ENCODE data around the gene SUSD4. TPM values are rescaled to one million over a fixed set of nuclear protein-coding genes. Genes with fewer than 3 reads are reported as not detected.
A peak's percentile ranks its signal among the peaks of the same experiment; 100 is the strongest.

Gene SUSD4
- total RNA-seq, 1 donor from 2014 or later = 0.84 TPM

DNA sequence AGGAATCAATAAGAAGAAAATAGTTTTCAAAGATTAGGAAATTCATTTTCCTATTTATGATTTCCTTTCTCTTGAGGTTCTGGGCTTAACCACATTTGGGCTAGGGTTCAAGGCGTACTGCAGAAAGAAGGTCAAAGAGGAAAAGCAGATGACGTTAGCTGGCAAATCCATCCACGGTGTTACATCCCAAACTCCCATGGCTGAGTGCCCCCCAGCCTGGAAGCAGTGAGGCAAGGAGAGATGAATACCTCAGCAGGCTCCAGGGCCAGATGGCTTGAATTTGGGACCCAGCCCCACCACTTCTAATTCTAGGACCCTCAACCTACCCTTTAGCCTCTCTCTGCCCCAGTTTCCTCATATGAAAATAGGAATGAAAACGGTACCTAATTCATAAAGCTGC lies 17.7 kb downstream of the SUSD4 start:
- H3K27me3 ChIP-seq (ENCODE audit: control insufficient read depth, insufficient read depth, low read length) = peaks cover 2% of the 10 kb centered on the region
- TF ChIP-seq, protein P1, sequence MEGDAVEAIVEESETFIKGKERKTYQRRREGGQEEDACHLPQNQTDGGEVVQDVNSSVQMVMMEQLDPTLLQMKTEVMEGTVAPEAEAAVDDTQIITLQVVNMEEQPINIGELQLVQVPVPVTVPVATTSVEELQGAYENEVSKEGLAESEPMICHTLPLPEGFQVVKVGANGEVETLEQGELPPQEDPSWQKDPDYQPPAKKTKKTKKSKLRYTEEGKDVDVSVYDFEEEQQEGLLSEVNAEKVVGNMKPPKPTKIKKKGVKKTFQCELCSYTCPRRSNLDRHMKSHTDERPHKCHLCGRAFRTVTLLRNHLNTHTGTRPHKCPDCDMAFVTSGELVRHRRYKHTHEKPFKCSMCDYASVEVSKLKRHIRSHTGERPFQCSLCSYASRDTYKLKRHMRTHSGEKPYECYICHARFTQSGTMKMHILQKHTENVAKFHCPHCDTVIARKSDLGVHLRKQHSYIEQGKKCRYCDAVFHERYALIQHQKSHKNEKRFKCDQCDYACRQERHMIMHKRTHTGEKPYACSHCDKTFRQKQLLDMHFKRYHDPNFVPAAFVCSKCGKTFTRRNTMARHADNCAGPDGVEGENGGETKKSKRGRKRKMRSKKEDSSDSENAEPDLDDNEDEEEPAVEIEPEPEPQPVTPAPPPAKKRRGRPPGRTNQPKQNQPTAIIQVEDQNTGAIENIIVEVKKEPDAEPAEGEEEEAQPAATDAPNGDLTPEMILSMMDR (IDR thresholded peaks at IDR 0.05; ENCODE audit: insufficient read depth, low read length, poor library complexity, severe bottlenecking) = no peak

DNA sequence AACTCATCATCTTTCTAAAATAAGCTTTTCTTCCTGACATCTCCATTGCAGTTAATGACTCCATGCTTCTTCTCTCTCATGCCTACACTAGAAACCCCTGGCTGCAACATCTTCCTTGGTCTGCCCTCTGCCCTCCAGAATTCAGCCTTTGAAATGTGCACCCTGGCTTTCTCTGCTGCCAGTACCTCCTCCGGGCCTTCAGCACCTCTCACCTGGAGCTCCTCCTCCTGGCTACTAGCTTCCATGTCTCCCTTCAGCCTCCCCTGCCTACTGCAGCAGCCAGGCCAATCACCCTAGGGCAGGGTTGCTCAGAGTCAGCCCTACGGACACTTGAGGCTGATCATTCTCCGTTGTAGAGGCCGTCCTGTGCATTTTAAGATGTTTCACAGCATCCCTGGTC lies 18.3 kb downstream of the SUSD4 start:
- Histone ChIP-seq H3K4me3 (ENCODE audit: low read depth, low read length) (no peak overlapping the region), H3K36me3 (ENCODE audit: control insufficient read depth, insufficient read depth, low read length) (no peaks in the 10 kb centered on the region), H3K27me3 (ENCODE audit: control insufficient read depth, insufficient read depth, low read length) (no peaks in the 10 kb centered on the region)
- TF ChIP-seq, protein P1 (IDR thresholded peaks at IDR 0.05; ENCODE audit: insufficient read depth, low read length, poor library complexity, severe bottlenecking) = peak; percentile 7
- no peak for DNase-seq (ENCODE audit: low read depth)

More for the DNA sequence above, 17.7 kb downstream of the SUSD4 start:
- no peaks in the 10 kb centered on the region for H3K36me3 ChIP-seq (ENCODE audit: control insufficient read depth, insufficient read depth, low read length)
- DNase-seq (ENCODE audit: low read depth) = no peak
- H3K4me3 ChIP-seq (ENCODE audit: low read depth, low read length) = no peak overlapping the region

DNA sequence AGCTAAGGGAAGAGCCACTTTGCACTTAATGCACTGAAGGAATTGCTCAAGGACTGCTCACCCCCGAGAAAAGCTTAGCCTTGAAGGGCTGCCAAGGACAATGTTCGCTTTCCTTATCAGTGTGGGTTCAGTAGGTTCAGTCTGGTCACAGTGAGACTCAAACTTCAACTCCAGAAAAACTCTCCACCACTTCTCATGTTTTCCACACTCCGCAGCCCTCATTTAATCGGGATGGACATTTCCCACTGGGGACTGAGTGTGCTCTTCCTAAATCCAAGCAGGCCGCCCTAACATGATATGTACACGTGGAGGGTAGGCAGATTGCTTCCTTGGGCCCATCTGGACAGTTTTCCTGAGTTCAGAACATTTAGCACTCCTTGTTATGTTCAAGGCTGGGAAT lies 19.5 kb downstream of the SUSD4 start:
- DNase-seq (ENCODE audit: low read depth) = no peak
- TF ChIP-seq, protein P1 (IDR thresholded peaks at IDR 0.05; ENCODE audit: insufficient read depth, low read length, poor library complexity, severe bottlenecking) = no peak

DNA sequence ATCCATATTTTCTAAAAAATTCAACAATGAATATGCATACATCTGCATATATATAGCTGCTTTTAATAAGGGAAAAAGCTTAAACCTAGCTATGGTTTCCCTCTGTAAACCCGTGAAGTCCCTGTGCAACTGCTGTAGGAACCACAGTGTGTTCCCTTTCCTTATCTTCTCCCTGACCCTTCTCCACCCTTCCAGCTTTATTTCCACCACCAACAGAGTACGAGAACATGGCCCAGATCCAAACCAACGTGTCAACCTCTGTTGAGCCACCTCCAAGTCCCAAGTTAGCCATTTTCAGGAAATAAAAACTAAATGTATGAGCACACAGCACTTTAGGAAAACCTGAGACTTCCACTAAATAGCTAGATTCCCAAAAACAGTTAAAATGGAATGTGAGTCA lies 20.3 kb downstream of the SUSD4 start:
- Histone ChIP-seq H3K36me3 (ENCODE audit: control insufficient read depth, insufficient read depth, low read length) (no peaks in the 10 kb centered on the region), H3K4me3 (ENCODE audit: low read depth, low read length) (no peak overlapping the region), H3K27me3 (ENCODE audit: control insufficient read depth, insufficient read depth, low read length) (no peaks in the 10 kb centered on the region)
- no peak for DNase-seq (ENCODE audit: low read depth)
- TF ChIP-seq, protein P1 (IDR thresholded peaks at IDR 0.05; ENCODE audit: insufficient read depth, low read length, poor library complexity, severe bottlenecking) = no peak

More for the DNA sequence above, 19.5 kb downstream of the SUSD4 start:
- Histone ChIP-seq H3K27me3 (ENCODE audit: control insufficient read depth, insufficient read depth, low read length) (no peaks in the 10 kb centered on the region), H3K36me3 (ENCODE audit: control insufficient read depth, insufficient read depth, low read length) (no peaks in the 10 kb centered on the region), H3K4me3 (ENCODE audit: low read depth, low read length) (no peak overlapping the region)

DNA sequence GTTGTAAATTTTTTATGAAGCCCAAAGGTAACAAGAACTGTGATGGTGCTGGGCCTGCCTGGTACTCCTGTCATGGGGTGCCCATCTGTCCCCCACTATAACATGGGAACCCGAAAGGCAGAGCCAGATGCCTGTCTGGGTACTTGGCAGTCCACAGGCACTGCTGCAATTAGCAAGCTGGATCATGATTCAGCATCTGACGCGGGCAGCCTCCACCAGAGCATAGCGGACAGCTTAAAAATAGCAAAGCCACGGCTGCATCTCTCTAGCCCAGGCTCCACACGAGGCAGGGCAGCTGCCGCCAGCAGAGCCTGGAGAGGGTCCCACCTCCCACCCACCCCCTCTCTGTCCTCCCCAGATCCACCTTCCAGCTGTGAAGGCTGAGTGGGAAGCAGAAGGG lies 22.9 kb downstream of the SUSD4 start:
- Histone ChIP-seq H3K27me3 (ENCODE audit: control insufficient read depth, insufficient read depth, low read length) (no peaks in the 10 kb centered on the region), H3K36me3 (ENCODE audit: control insufficient read depth, insufficient read depth, low read length) (no peaks in the 10 kb centered on the region), H3K4me3 (ENCODE audit: low read depth, low read length) (no peak overlapping the region)
- TF ChIP-seq, protein P1 (IDR thresholded peaks at IDR 0.05; ENCODE audit: insufficient read depth, low read length, poor library complexity, severe bottlenecking) = no peak
- peak; percentile 57 for DNase-seq (ENCODE audit: low read depth)

DNA sequence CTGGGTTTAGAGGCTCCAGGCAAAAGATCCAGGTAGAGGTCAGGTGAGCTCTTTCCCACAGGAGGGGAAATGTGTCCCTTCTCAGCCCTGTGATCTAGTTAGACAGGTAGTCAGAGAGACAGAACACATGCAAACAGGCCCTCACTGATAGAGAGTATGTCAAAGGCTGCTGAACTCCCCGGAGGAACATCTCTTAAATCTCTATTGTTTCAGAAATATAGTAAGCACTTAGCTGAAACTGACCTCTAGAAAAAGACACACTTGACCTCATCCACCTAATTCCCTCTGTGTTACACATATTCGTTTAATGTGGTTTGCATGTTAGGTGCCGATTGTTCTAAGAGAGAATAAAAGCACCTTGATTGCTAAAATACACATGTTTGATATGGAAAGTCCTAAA lies 23.3 kb downstream of the SUSD4 start:
- no peak for DNase-seq (ENCODE audit: low read depth)
- H3K4me3 ChIP-seq (ENCODE audit: low read depth, low read length) = no peak overlapping the region

More for the DNA sequence above, 23.3 kb downstream of the SUSD4 start:
- Histone ChIP-seq H3K27me3 (ENCODE audit: control insufficient read depth, insufficient read depth, low read length) (no peaks in the 10 kb centered on the region), H3K36me3 (ENCODE audit: control insufficient read depth, insufficient read depth, low read length) (no peaks in the 10 kb centered on the region)
- TF ChIP-seq, protein P1 (IDR thresholded peaks at IDR 0.05; ENCODE audit: insufficient read depth, low read length, poor library complexity, severe bottlenecking) = no peak
